A673 (cell line): ENCODE results near the gene ZNF740. TPM values are rescaled to one million over a fixed set of nuclear protein-coding genes. Genes with fewer than 3 reads are reported as not detected.

ENCODE experiments used
- BruUV-seq: library from RNA; stranded (reverse); fragments of 400-500 nt; replicated peaks from 2 replicates; lab custom pipeline; 2021; lab: Mats Ljungman, UMichigan
- CTCF ChIA-PET: fragments of 300-600 bp; sonication (Branson Sonifier 250); formaldehyde crosslinking; loops from one replicate; lab custom pipeline; 2022; ENCODE audit warnings: antibody characterized with exemption; lab: Charles Lee
- POLR2A ChIA-PET: fragments of 300-600 bp; sonication (Branson Sonifier 250); formaldehyde crosslinking; loops from one replicate; lab custom pipeline; 2022; ENCODE audit warnings: antibody characterized with exemption; ENCODE audit not compliant: low non-redundant PET; lab: Charles Lee
- DNase-seq: peaks from one replicate; pipeline ENCODE4 v3.0.0-alpha.2; 2015; ENCODE audit warnings: low spot score
- H3K27ac ChIP-seq: fragments of 200-600 bp; sonication (generic); 2 replicates; pipeline ENCODE4 v1.5.1; 2016; ENCODE audit warnings: mixed run types, low read depth, mild to moderate bottlenecking, mixed read lengths, antibody characterized with exemption, low read length; ENCODE audit not compliant: poor library complexity, severe bottlenecking
- H3K27me3 ChIP-seq: fragments of 200-600 bp; sonication (generic); replicated peaks from 2 replicates; pipeline ENCODE4 v1.6.1; 2017; ENCODE audit warnings: mixed run types, low read depth, mild to moderate bottlenecking, mixed read lengths, antibody characterized with exemption, low read length; ENCODE audit not compliant: insufficient read depth, poor library complexity
- H3K36me3 ChIP-seq: fragments of 200-600 bp; sonication (generic); 2 replicates; pipeline ENCODE4 v1.6.1; 2016; ENCODE audit warnings: mixed run types, mild to moderate bottlenecking, mixed read lengths, antibody characterized with exemption, low read length; ENCODE audit not compliant: insufficient read depth, poor library complexity, severe bottlenecking
- H3K4me1 ChIP-seq: fragments of 200-600 bp; sonication (generic); 2 replicates; pipeline ENCODE4 v1.6.1; 2017; ENCODE audit warnings: mixed run types, mild to moderate bottlenecking, mixed read lengths, antibody characterized with exemption, low read length; ENCODE audit not compliant: insufficient read depth, poor library complexity, severe bottlenecking
- H3K4me3 ChIP-seq: fragments of 200-600 bp; sonication (generic); 2 replicates; pipeline ENCODE4 v1.5.1; 2016; ENCODE audit warnings: low read depth, mixed run types, mild to moderate bottlenecking, mixed read lengths, low read length; ENCODE audit not compliant: poor library complexity, severe bottlenecking
- H3K9me3 ChIP-seq: fragments of 200-600 bp; sonication (generic); 2 replicates; pipeline ENCODE4 v1.6.1; 2016; ENCODE audit warnings: mixed run types, low read depth, mild to moderate bottlenecking, mixed read lengths, antibody characterized with exemption, low read length; ENCODE audit not compliant: poor library complexity, severe bottlenecking
- EZH2 ChIP-seq: fragments of 200-600 bp; sonication (generic); IDR thresholded peaks from 2 replicates; pipeline ENCODE4 v1.6.1; 2017; ENCODE audit warnings: borderline replicate concordance, low read depth, mild to moderate bottlenecking, mixed read lengths, antibody characterized with exemption, low read length; ENCODE audit not compliant: poor library complexity, severe bottlenecking
- intact Hi-C: fragments of 100-400 bp; cut with micrococcal nuclease; formaldehyde crosslinking; loops from one replicate; pipeline ENCODE4 v1.10.0; 2022; ENCODE audit not compliant: unreplicated experiment
- total RNA-seq: library from RNA; stranded (reverse); gene quantifications from 2 replicates; pipeline ENCODE4 v1.2.3, GENCODE V29; 2021
- TF ChIP-seq, protein P1 (sequence below): fragments of 300-800, 200-600 bp; sonication (generic); conservative IDR thresholded peaks from 2 replicates; pipeline ENCODE4 v1.5.1; 2017; ENCODE audit warnings: low read depth, mild to moderate bottlenecking, antibody characterized with exemption, low read length, moderate library complexity, mixed read lengths

ZNF740 gene
- total RNA-seq, 1 experiment from 2014 or later, result 48.6 TPM

DNA sequence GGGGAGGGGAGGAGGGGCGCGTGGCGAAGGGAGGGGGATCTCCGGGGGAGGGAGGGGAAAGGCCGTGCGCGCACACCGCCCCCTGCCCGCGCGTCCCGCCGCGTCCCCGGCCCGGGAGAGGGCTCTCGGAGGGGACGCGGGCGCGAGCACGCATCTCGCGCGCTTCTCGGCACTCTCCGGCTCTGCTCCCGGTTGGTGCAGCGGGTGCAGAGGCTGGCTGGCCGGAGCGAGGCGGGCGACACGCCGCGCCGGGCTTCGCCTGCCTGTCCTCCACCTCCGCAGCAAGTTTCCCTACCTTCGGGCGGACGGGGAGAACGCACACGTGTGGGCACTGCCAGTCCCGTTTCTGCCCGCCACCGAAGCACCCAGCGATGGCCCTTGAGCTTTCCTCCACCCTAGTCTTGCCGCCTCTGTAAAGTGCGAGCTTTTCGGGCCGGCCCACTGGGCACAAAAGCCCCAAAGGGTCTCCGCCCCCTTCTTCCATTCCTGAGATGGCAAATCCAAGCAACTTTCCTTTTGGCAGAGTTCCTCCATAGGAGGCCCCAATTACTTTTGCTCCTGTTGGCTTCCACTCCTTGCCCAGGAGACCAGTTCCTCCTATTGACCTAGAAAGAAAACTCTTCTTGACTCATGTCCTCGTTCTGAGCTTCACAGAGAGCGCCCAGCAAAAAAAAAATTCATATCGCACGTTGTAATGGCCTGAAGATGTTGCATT is 566 bp downstream of the ZNF740 start:
- TF ChIP-seq EZH2, result no peak
- TF ChIP-seq, protein P1, sequence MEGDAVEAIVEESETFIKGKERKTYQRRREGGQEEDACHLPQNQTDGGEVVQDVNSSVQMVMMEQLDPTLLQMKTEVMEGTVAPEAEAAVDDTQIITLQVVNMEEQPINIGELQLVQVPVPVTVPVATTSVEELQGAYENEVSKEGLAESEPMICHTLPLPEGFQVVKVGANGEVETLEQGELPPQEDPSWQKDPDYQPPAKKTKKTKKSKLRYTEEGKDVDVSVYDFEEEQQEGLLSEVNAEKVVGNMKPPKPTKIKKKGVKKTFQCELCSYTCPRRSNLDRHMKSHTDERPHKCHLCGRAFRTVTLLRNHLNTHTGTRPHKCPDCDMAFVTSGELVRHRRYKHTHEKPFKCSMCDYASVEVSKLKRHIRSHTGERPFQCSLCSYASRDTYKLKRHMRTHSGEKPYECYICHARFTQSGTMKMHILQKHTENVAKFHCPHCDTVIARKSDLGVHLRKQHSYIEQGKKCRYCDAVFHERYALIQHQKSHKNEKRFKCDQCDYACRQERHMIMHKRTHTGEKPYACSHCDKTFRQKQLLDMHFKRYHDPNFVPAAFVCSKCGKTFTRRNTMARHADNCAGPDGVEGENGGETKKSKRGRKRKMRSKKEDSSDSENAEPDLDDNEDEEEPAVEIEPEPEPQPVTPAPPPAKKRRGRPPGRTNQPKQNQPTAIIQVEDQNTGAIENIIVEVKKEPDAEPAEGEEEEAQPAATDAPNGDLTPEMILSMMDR, result no peak
- H3K36me3 ChIP-seq, result peaks cover 43% of the 10 kb centered on the region
- H3K27ac ChIP-seq, result peak overlapping the region; percentile 93
- H3K9me3 ChIP-seq, result no peaks in the 10 kb centered on the region
- peaks cover 24% of the 10 kb centered on the region for H3K4me1 ChIP-seq
- H3K27me3 ChIP-seq, result no peaks in the 10 kb centered on the region
- H3K4me3 ChIP-seq, result peak overlapping the region; percentile 68
- peak; percentile 93 for DNase-seq
- POLR2A ChIA-PET, result no interaction called here
- intact Hi-C loops, result loop anchor here (5.0 kb wide), 1 partner anchor 114 kb away; no protein-coding TSS in a partner anchor
- CTCF ChIA-PET, result interaction anchor here (0.5 to 1.4 kb wide), 6 partner anchors 21 to 311 kb away, joined by 3 to 9 read pairs (median 4); partner anchors contain the start of gene AAAS
- BruUV-seq, result no TSS peak

DNA sequence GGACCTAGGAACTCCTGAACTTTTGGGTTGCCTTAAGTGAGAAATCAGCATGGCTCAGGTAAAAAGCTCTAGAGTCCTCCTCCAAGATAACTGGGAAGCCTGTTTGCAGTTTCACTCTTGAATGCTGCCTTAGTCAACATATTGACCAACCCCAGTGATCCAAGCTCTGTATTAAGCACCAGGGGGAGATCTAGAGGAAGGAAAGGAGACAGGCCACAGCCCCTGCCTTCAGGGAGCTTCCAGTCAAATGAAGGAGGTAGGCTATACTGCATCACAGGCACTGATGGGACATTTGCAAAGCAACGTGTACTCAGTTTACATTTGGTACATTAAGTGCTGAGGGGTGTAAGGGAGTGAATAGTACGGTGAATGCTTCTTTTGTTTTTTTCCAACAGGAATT is 1.4 kb downstream of the ZNF740 start:
- DNase-seq, result no peak
- ChIA-PET POLR2A (no interaction called here), CTCF (interaction anchor here (1.1 to 1.4 kb wide), 2 partner anchors 32 to 139 kb away, joined by 4 to 5 read pairs; partner anchors contain the start of gene AAAS)
- Histone ChIP-seq H3K27ac (peak overlapping the region; percentile 93), H3K4me1 (peaks cover 24% of the 10 kb centered on the region), H3K4me3 (peak overlapping the region; percentile 68), H3K9me3 (no peaks in the 10 kb centered on the region), H3K27me3 (no peaks in the 10 kb centered on the region), H3K36me3 (peaks cover 52% of the 10 kb centered on the region)
- TF ChIP-seq EZH2, result no peak
- TF ChIP-seq, protein P1, result no peak
- no TSS peak for BruUV-seq
- intact Hi-C loops, result loop anchor here (5.0 kb wide), 1 partner anchor 115 kb away; no protein-coding TSS in a partner anchor

- Histone ChIP-seq H3K27me3 (no peaks in the 10 kb centered on the region), H3K4me3 (no peak overlapping the region), H3K9me3 (no peaks in the 10 kb centered on the region), H3K36me3 (peaks cover 56% of the 10 kb centered on the region), H3K27ac (peak overlapping the region; percentile 3), H3K4me1 (peaks cover 24% of the 10 kb centered on the region)
- DNase-seq, result peak; percentile 71
- BruUV-seq, result no TSS peak
- no peak for TF ChIP-seq EZH2
- TF ChIP-seq, protein P1, result no peak
- intact Hi-C loops, result loop anchor here (5.0 kb wide), 1 partner anchor 116 kb away; no protein-coding TSS in a partner anchor
- CTCF ChIA-PET, result interaction anchor here (0.9 to 1.0 kb wide), 2 partner anchors 24 to 117 kb away, joined by 3 to 4 read pairs; no protein-coding TSS in a partner anchor
- POLR2A ChIA-PET, result no interaction called here
Measured at GRCh38 chr12:53182903-53183302, 2.4 kb downstream of the ZNF740 start.
